Memory B cell (primary cell): Measurements from ENCODE around the gene TAB3.

Source experiments
- ATAC-seq: fragments of 150-1000 bp; cut with Tn5 transposase; 2 replicates; pipeline ENCODE4 v1.10.0; 2021; ENCODE audit warnings: low read depth, mild to moderate bottlenecking, moderate library complexity
- DNase-seq, 2 donors: peaks; one replicate each; pipeline ENCODE4 v3.0.0; 2022; ENCODE audit warnings: low spot score in 2 of 2
- H3K27ac Mint-ChIP-seq: one replicate; pipeline ENCODE4 v1.8.0; 2022; ENCODE audit warnings: mild to moderate bottlenecking, moderate library complexity, mixed read lengths
- H3K27me3 Mint-ChIP-seq: one replicate; pipeline ENCODE4 v1.8.0; 2022; ENCODE audit warnings: mixed read lengths
- H3K36me3 Mint-ChIP-seq: one replicate; pipeline ENCODE4 v1.8.0; 2022; ENCODE audit warnings: mild to moderate bottlenecking, mixed read lengths
- H3K4me1 Mint-ChIP-seq: one replicate; pipeline ENCODE4 v1.8.0; 2022; ENCODE audit warnings: mixed read lengths
- H3K4me3 Mint-ChIP-seq: one replicate; pipeline ENCODE4 v1.8.0; 2022; ENCODE audit warnings: mild to moderate bottlenecking, moderate library complexity, mixed read lengths
- H3K9me3 Mint-ChIP-seq: one replicate; pipeline ENCODE4 v1.8.0; 2022; ENCODE audit warnings: mixed read lengths

The TAB3 gene

GRCh38 chrX:30793767-30794103, 95.3 kb downstream of the TAB3 start:
- no peaks in the 10 kb centered on the region for H3K36me3 Mint-ChIP-seq
- no peak for ATAC-seq
- no peak overlapping the region for H3K27ac Mint-ChIP-seq
- no peak overlapping the region for H3K4me3 Mint-ChIP-seq
- H3K4me1 Mint-ChIP-seq, result no peaks in the 10 kb centered on the region
- peaks cover 8% of the 10 kb centered on the region for H3K27me3 Mint-ChIP-seq
- no peak for DNase-seq
- H3K9me3 Mint-ChIP-seq, result peaks cover 7% of the 10 kb centered on the region

DNA sequence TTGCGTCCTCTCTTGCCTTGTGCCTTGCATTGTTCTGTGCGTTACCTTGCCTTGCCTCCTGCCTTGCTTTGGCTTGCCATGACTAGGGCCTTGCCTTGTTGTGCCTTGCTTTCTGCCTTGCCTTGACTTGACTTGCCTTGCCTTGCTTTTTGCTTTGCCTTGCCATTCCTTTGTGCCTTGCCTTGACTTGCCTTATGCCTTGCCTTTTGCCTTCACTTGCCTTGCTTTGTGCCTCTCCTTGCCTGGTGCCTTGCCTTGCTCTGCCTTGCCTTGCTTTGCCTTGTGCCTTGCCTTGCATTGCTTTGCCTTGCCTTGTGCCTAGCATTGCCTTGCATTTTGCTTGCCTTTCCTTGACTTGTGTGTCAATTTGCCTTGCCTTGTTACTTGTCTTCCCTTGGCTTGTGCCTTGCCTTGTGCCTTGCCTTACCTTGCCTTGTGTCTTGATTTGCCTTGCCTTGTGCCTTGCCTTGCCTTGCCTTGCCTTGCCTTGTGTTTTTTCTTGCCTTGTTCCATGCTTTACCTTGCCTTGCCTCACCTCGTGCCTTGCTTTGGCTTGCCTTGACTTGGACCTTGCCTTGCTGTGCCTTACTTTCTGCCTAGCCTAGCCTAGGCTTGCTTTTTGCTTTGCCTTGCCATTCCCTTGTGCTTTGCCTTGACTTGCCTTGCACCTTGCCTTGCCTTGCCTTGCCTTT, 95.8 kb downstream of the TAB3 start:
- DNase-seq, result no peak
- no peak overlapping the region for H3K4me3 Mint-ChIP-seq
- peaks cover 8% of the 10 kb centered on the region for H3K27me3 Mint-ChIP-seq
- H3K4me1 Mint-ChIP-seq, result no peaks in the 10 kb centered on the region
- H3K27ac Mint-ChIP-seq, result no peak overlapping the region
- no peaks in the 10 kb centered on the region for H3K36me3 Mint-ChIP-seq
- ATAC-seq, result no peak
- peaks cover 7% of the 10 kb centered on the region for H3K9me3 Mint-ChIP-seq

- Mint-ChIP-seq H3K9me3 (peaks cover 7% of the 10 kb centered on the region), H3K27me3 (peaks cover 8% of the 10 kb centered on the region), H3K36me3 (no peaks in the 10 kb centered on the region), H3K27ac (no peak overlapping the region), H3K4me3 (no peak overlapping the region), H3K4me1 (no peaks in the 10 kb centered on the region)
- DNase-seq (no peak), ATAC-seq (no peak)
Measured at GRCh38 chrX:30791296-30792278, 97.5 kb downstream of the TAB3 start.

DNA sequence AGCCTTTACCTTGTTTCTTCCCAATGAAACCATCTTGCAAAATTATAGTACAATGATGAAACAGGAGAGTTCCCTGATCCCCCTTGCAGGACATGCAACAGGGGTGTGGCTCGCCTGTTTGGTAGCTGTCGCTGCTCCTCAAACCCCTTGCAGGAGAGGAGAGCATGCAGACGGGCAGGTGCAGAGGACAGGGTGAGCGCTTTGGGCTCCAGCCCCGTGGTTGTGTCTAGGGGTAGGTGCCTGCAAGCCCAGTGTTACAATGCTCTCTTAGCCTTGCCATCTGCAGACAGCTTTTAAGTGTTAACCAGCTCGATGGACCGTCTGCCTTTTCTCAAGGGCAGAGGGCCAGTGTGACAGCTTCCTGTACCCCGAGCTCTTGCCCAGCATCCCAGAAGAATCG, 102.0 kb downstream of the TAB3 start:
- no peak overlapping the region for H3K27ac Mint-ChIP-seq
- H3K27me3 Mint-ChIP-seq, result peaks cover 4% of the 10 kb centered on the region
- DNase-seq (no peak), ATAC-seq (no peak)
- H3K4me1 Mint-ChIP-seq, result no peaks in the 10 kb centered on the region
- no peak overlapping the region for H3K4me3 Mint-ChIP-seq
- no peaks in the 10 kb centered on the region for H3K36me3 Mint-ChIP-seq
- peaks cover under 1% of the 10 kb centered on the region for H3K9me3 Mint-ChIP-seq

DNA sequence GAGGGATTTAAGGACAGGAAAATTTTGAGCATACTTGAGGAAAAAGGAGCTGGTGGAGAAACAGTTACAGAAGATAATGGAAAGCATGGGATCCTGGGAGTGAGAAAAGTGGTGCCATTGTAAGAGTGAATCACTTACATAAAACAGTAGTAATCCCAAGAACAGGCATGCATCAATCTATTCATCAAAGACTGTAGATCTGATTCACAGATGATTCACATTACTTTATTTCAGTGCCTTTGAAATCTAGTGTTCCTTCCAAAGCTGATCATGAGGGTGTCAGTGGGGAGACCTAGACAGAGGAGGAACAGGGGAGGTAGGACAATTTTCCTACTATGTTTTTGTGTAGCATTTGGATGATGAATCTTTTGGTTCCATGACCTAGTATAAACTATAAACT, 102.7 kb downstream of the TAB3 start:
- no peak for DNase-seq
- Mint-ChIP-seq H3K27ac (no peak overlapping the region), H3K27me3 (peaks cover 7% of the 10 kb centered on the region), H3K9me3 (no peaks in the 10 kb centered on the region), H3K4me3 (no peak overlapping the region), H3K36me3 (no peaks in the 10 kb centered on the region), H3K4me1 (no peaks in the 10 kb centered on the region)
- no peak for ATAC-seq

DNA sequence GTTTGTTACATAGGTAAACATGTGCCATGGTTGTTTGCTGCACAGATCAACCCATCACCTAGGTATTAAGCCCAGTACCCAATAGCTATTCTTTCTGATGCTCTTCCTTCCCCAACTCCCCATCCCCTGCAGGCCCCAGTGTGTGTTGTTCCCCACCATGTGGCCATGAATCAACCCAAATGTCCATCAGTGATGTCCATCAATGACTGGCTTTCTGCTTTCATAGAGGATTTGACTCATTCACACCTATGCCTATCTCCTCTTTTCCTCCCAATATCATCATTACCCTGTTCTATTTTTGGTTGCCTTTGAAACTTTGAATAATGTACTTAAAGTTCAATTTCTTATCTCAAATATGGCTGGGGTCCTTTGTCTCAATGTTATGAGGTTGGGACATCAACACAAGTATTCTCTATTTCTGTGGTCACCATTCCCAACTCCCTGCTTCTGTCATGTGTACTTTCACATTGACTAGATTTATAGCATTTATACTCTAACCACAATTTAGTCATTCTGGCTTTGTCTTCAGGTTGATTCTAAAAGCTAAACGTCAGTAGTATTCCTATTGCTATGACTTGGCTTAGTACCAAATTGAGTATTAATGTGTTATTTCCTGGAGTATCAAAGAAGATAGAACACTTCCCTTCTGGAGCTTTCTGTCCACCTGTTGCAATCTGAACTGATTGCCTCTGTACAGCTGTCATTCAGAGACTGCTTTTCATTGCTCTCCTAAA, 107.2 kb downstream of the TAB3 start:
- H3K27ac Mint-ChIP-seq, result no peak overlapping the region
- ATAC-seq, result no peak
- no peak for DNase-seq
- no peak overlapping the region for H3K4me3 Mint-ChIP-seq
- H3K36me3 Mint-ChIP-seq, result no peaks in the 10 kb centered on the region
- H3K4me1 Mint-ChIP-seq, result no peaks in the 10 kb centered on the region
- no peaks in the 10 kb centered on the region for H3K9me3 Mint-ChIP-seq
- H3K27me3 Mint-ChIP-seq, result peaks cover 5% of the 10 kb centered on the region

DNA sequence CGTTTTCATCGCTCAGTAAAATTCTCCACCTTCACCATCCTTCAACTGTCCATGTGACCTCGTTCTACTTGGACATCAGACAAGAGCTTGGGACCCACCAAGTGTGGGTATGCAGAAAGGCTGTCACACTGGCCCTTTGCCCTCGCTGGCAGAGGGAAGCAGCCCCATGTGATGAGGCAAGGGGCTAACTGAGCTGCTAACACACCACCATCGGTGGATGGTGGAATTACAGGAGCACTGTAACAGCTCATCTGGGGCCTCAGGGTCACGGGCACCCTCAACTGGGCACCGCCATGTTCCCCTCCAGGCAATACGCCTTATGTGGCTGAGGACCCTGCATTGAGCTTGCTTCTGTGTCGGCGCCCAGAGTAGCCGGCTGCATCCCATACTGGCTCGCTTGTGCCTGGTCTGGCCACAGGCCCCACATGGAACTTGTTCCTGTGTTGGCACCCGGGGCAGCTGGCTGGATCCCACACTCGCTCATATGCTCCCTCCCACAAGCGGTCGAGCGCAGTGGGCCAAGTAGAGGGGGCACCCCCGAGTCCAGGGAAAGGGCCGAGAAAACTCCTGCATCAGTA, 109.5 kb downstream of the TAB3 start:
- ATAC-seq (no peak), DNase-seq (no peak)
- Mint-ChIP-seq H3K4me1 (no peaks in the 10 kb centered on the region), H3K36me3 (no peaks in the 10 kb centered on the region), H3K27me3 (peaks cover 5% of the 10 kb centered on the region), H3K27ac (no peak overlapping the region), H3K9me3 (no peaks in the 10 kb centered on the region), H3K4me3 (no peak overlapping the region)

DNA sequence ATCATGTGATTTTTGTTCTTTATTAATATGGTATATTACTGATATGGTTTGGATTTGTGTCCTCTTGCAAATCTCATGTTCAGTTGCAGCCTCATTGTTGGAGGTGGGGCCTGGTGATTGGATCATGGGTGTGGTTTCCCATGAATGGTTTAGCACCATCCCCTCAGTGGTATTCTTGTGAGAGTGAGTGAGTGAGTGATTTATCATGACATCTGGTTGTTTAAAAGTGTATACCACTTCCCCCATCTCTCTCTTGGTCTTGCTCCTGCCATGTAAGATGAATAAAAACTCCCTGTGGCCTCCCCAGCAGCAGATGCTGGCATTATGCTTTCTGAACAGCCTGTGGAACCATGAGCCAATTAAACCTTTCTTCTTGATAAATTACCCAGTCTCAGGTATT, 111.5 kb downstream of the TAB3 start:
- no peak for ATAC-seq
- H3K9me3 Mint-ChIP-seq, result no peaks in the 10 kb centered on the region
- DNase-seq, result no peak
- H3K4me3 Mint-ChIP-seq, result no peak overlapping the region
- H3K27me3 Mint-ChIP-seq, result peaks cover 5% of the 10 kb centered on the region
- no peaks in the 10 kb centered on the region for H3K36me3 Mint-ChIP-seq
- no peaks in the 10 kb centered on the region for H3K4me1 Mint-ChIP-seq
- H3K27ac Mint-ChIP-seq, result no peak overlapping the region
